GM04504 (cell line): ENCODE data around the gene PLCD3.

Experiments
- DNase-seq: peaks from one replicate; pipeline ENCODE4 v3.0.0-alpha.2; 2012; ENCODE audit warnings: low read depth

The PLCD3 gene, protein sequence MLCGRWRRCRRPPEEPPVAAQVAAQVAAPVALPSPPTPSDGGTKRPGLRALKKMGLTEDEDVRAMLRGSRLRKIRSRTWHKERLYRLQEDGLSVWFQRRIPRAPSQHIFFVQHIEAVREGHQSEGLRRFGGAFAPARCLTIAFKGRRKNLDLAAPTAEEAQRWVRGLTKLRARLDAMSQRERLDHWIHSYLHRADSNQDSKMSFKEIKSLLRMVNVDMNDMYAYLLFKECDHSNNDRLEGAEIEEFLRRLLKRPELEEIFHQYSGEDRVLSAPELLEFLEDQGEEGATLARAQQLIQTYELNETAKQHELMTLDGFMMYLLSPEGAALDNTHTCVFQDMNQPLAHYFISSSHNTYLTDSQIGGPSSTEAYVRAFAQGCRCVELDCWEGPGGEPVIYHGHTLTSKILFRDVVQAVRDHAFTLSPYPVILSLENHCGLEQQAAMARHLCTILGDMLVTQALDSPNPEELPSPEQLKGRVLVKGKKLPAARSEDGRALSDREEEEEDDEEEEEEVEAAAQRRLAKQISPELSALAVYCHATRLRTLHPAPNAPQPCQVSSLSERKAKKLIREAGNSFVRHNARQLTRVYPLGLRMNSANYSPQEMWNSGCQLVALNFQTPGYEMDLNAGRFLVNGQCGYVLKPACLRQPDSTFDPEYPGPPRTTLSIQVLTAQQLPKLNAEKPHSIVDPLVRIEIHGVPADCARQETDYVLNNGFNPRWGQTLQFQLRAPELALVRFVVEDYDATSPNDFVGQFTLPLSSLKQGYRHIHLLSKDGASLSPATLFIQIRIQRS

DNA sequence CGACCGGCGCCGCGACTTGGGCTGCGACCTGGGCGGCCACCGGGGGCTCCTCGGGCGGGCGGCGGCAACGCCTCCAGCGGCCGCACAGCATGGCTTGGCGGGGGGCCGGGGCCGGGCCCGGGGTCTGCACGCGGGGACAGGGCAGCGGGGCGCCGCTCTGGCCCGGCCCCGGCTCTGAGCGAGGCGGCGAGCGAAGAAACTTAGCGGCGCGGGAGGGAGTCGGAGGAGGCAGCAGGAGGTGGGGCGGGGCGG lies at the start of gene PLCD3:
PLCD3 (minus strand) TSS at position 196 of the 252 bp plus-strand sequence; CDS start at position 91, 105 bp downstream.
- DNase-seq, result no peak

- no peak for DNase-seq
These were observed 45.2 kb upstream of the PLCD3 start for GRCh38 chr17:45177563-45177962.

DNA sequence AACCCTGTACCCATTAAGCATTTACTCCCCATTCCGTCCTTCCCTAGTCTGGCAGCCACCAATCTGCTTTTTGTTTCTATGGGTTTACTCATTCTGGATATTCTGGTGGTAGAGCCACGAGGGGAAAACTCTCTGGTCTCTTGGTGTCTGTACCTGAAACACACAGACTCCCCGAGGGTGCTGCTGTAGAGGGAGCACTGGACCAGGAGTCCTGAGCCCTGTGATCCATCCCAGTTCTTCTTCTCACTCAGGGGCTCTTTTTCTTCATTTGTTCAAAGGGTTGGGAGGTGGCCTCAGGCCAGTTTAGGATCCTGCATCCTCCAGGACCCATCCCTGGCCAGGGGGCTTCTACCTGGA lies 43.4 kb upstream of the PLCD3 start:
- DNase-seq, result no peak

DNA sequence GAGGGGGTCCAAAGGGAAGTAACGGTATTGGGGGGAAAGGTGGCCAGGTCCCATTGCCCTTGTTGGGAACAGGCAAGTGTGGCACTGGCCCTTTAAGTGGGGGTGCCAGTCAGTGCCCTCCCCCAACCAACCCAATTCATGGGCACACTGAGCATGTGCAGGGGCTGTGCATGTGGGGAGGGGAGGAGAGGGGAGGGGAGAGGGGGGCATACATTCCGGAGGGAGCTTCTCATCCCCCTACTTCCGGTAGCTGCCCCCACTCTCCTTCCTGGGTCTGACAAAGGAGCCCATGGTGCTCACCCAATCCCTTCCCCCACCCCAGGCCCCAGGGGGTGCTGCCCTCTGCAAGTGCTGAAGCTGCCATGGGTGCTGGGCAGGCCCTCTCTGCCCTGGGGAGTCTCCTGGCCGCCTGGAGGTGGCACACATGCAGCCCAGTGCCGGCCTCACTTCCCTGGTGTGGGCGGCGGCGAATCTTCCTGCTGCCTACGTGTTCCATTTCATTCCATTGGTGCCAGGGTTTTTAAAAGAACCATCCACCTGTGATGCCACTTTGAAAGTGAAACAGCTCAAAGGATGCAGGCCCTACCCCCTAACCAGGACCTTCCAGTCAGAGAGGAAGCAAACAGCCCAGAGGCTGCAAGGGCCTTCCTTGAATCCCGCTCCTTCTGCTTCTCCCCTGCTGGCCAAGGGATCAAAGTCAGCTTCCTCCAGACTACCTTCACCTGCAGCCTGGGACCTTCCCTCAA lies 40.4 kb upstream of the PLCD3 start:
- DNase-seq, result no peak

DNA sequence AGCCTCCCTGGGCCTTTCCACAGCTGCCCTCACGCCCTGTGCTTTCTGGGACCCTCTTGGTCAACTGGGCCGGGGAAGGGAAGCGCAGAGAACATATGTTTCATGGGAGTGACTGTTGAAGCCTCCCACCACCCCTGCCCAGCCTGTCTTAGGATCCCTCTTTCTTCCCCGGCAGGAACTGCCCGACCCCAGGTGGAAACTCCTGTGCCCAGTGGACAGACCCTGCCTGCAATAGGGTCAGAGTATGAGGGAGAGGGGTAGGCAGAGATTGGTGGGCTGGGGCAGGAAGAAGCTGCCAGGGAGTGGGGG lies 39.9 kb upstream of the PLCD3 start:
- no peak for DNase-seq

- no peak for DNase-seq
These were observed 39.3 kb upstream of the PLCD3 start for GRCh38 chr17:45171338-45172231.

DNA sequence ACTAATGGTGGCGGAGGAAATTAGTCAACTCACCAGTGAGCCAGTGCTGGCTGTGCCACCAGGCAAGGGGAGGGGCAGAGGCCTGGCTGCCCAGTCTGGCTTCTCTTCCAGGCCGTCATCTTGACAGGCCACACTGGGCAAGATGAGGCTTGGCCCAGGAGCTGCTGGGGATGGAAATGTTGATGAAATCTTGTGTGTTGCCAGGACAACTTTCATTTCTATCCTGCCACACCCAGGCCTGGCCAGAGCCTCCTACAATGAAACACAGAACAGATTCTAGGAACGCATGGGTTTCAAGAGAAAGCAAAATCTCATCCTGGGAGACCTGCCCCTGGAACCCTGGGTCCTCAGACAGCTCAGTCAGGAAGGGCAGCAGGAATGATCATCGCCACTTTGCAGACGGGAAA lies 38.6 kb upstream of the PLCD3 start:
- DNase-seq, result peak; percentile 82

DNA sequence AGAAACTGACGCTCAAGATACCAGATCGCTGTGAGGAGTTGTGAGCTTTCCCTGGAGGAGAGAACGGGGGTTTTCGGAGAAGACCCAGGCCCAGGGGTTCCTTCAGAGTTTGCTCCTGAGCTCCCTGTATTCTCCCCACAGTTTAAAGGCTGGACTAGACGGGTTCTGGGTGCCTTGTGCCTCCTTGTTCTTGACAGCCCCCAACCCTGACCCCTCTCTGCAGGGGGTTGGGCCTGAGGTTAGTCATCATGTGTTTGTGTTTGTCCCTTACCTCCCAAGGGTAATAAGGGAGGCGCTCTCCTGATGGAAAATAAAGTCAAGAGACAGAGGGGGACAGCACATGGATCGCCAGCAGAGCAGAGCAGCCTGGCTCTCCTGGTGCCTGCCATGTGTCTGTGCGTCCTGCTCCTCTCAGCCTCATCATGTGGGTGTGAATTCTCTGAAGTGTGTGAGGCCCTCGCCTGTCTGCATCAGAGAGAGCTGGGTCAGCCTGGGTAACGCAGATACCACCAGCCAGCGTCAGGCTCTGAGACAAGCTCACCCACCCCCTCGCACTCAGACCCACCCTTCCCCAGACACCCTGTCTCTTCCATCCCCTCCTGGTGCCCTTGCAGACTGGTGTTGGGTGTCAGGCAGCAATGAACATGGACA lies 38.1 kb upstream of the PLCD3 start:
- DNase-seq, result no peak

GRCh38 chr17:45168991-45169752 lies 36.9 kb upstream of the PLCD3 start:
- DNase-seq, result no peak

DNA sequence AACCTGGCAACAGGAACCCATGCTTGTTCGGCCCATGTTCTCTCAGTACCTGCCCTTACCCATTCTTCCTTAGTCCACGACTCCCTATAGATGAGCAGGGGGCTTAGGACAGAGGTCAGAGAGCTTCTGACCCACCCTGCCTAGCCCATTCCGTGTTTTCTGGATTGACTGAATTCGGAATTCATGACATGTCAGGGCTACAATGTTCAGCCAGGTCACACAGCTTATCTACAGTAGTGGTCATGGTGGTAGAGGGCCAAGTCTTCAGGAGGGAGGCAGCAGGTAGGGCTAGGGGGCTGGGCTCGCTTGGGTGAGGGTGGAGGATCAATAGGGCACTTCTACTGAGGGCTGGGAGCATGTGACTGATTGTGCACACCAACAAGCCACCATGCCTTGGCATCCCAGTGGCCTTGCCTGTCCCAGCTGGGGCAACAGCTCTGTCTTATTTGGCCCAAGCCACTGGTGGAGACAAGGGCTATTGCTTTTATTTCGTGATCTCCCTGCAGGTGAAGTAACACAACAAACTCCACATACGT lies 32.5 kb upstream of the PLCD3 start:
- no peak for DNase-seq

GRCh38 chr17:45162025-45162687 lies 29.8 kb upstream of the PLCD3 start:
- no peak for DNase-seq

DNA sequence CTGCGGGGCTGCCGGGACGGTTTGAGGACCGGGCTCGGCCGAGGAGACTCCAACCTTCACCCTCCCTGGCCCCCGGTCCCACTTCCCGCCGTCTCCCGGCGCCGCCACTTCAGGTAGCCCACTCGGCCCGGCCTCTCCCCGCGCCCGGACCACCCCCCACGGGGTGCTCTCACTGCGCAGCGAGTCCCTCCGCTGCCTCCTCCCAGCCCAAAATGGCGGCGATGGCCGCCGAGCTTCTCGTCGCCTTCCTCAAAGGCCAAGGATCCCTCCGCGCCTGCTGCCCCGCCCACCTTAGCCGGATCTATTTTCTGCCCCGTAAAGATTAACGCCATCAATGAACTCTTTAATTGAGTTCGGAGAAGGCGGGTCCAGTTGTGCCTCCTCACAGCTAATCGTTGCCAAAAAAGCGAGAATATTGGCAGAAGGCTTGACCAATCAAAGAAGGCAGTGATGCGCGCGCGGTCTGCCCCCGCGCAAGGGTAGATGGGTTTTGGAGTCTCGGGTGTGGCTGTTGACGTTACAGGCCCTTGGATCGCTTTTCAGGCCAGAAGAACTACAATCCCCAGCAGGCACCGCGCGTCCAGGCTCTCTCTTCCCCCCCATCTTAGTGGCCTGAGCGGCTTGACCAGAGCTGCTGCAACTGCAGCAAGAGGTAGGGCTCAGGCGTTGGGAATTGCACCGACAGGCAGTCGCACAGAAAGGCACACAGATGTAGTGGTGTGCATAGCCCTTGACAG lies 29.1 kb upstream of the PLCD3 start, which contains the start of gene HEXIM2:
HEXIM2 (plus strand) TSS at position 588 of the 737 bp plus-strand sequence. CDS start 919 bp downstream, outside the sequence.
- peak; percentile 100 for DNase-seq

DNA sequence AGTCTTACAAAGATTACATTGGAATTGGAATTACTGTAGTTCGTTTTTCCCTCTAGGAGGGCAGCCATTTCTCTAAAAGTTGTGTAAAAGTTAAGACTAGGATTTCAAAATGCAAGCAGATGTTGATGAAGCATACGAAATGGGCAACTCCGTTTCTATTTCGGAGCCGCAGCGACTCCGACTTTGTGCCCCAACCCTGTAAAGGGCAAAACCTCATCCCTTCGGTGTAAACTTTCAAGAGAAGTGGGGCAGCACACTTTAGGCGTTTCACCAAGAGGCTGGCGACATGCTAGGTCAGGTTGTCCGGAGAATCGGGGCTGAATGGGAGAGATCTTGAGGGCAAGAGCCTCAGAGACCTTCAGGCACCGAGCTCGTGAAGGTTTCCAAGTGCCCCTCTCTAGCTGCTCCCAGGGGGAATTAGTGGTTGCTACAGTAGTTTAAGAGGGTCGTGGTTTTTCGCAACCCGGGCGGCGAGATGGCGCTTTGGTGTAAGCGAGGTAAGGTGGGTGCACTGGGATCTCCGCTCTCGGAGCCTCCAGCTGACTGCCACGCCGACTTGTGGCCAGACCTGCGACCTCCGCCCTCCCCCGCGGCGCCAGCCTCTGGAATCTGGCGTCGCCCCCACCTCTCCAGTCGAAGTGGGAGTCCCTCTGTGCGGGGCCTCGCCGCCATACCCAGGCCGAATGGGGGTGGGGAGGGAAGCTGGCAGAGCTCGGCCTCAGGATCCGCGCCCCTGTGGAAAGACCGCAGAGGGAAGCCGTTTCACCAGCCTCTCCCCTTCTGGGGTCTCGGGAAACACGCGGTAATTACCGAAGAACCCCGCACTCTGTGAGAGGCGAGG lies 28.4 kb upstream of the PLCD3 start:
- DNase-seq, result no peak

DNA sequence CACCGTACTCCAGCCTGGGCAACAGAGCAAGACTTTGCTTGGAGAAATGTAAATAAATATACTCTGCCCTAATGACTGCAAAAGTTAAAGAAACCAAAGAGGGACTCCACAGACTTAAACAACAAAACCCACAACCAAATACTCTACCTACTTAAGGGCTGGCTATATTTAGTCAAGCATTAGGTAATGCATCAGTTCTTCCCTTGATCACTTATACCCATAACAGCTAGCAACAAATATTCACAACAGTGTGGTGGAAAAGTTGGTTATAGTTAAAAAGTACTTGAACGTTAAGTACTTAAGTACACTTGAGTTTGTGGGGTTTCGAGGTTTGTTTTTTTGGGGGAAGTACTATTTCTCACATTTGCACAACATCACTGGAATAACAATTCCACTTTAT lies 23.9 kb upstream of the PLCD3 start:
- DNase-seq, result no peak

- no peak for DNase-seq
These were observed 23.2 kb upstream of the PLCD3 start for GRCh38 chr17:45155483-45155882.

- no peak for DNase-seq
These were observed 22.7 kb upstream of the PLCD3 start for GRCh38 chr17:45155029-45155428.

DNA sequence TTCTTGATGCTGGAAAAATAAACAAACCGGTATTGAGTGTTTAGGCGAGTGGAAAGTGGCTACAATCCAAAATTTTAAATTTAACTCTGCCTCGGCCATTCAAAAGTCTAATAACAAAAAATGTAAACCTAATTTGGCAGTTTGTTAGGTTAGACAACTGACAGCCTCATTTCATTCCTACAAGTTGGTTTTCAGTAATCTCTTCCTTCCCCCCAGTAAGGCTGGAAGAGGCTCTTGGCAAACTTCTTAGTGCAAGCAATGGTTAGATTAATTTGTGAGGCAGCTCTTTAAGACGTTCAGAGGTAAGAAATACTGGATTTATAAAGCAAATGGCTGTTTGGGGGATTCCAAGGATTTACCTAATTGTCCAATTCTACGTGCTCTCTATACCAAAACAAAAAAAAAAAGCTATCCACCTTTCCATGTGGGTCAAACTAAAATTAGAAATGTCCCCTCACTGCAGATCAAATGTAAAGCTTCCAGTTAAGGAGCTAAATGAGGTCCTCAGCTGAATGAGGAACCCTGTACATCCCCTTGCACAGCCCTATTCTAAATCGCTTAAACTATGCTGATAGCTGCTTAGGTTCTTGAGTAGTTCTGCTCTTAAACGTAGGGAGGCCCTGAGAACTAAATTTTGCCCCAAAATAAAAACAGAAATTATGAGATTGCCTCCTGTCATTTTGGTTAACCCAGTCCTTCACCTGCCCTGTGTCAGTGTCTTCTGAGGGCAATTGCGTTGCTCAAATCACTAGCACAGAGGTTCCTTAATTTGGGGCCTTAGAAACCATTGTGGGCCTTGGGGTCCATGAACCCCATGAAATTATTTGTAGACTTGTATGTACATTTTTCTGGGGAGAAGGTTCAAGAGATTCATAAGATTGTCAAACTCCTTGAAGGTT lies 18.8 kb upstream of the PLCD3 start:
- no peak for DNase-seq
